ENCODE measurements around the gene LATS2. TPM values are rescaled to one million over a fixed set of nuclear protein-coding genes. Genes with fewer than 3 reads are reported as not detected.
A peak's percentile ranks its signal among the peaks of the same experiment; 100 is the strongest.

The LATS2 gene
- total RNA-seq, 1 donor from 2014 or later: 25.8 TPM

GRCh38 chr13:21031594-21032275 lies 29.7 kb downstream of the LATS2 start:
- Histone ChIP-seq H3K4me3 (no peak overlapping the region), H3K36me3 (no peaks in the 10 kb centered on the region), H3K4me1 (peaks cover 49% of the 10 kb centered on the region), H3K27me3 (no peaks in the 10 kb centered on the region), H3K27ac (peak overlapping the region; percentile 78), H3K9me3 (no peaks in the 10 kb centered on the region)
- no peak for TF ChIP-seq POLR2A (IDR thresholded peaks at IDR 0.05)
- TF ChIP-seq, protein P1, sequence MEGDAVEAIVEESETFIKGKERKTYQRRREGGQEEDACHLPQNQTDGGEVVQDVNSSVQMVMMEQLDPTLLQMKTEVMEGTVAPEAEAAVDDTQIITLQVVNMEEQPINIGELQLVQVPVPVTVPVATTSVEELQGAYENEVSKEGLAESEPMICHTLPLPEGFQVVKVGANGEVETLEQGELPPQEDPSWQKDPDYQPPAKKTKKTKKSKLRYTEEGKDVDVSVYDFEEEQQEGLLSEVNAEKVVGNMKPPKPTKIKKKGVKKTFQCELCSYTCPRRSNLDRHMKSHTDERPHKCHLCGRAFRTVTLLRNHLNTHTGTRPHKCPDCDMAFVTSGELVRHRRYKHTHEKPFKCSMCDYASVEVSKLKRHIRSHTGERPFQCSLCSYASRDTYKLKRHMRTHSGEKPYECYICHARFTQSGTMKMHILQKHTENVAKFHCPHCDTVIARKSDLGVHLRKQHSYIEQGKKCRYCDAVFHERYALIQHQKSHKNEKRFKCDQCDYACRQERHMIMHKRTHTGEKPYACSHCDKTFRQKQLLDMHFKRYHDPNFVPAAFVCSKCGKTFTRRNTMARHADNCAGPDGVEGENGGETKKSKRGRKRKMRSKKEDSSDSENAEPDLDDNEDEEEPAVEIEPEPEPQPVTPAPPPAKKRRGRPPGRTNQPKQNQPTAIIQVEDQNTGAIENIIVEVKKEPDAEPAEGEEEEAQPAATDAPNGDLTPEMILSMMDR (IDR thresholded peaks at IDR 0.05): no peak
- no peak for TF ChIP-seq POLR2AphosphoS5 (IDR thresholded peaks at IDR 0.05; ENCODE audit: insufficient read depth in 1 of 2, low read depth in 1 of 2)
- intact Hi-C loops (cut with DNase I): no loop called here
- no peak for DNase-seq (ENCODE audit: extremely low spot score in 2 of 2)

GRCh38 chr13:21025539-21025938 lies 35.8 kb downstream of the LATS2 start:
- H3K9me3 ChIP-seq: no peaks in the 10 kb centered on the region

GRCh38 chr13:21022056-21022979 lies 39.1 kb downstream of the LATS2 start:
- Histone ChIP-seq H3K27me3 (no peaks in the 10 kb centered on the region), H3K4me1 (peaks cover 37% of the 10 kb centered on the region), H3K36me3 (no peaks in the 10 kb centered on the region), H3K27ac (peak overlapping the region; percentile 44), H3K9me3 (no peaks in the 10 kb centered on the region), H3K4me3 (no peak overlapping the region)
- DNase-seq (ENCODE audit: extremely low spot score in 2 of 2): no peak
- TF ChIP-seq POLR2A (IDR thresholded peaks at IDR 0.05): no peak
- no peak for TF ChIP-seq POLR2AphosphoS5 (IDR thresholded peaks at IDR 0.05; ENCODE audit: insufficient read depth in 1 of 2, low read depth in 1 of 2)
- TF ChIP-seq, protein P1 (IDR thresholded peaks at IDR 0.05): no peak
- intact Hi-C loops (cut with DNase I): no loop called here

More at GRCh38 chr13:21025539-21025938, 35.8 kb downstream of the LATS2 start:
- Histone ChIP-seq H3K4me1 (peaks cover 14% of the 10 kb centered on the region), H3K27me3 (no peaks in the 10 kb centered on the region), H3K36me3 (no peaks in the 10 kb centered on the region), H3K4me3 (no peak overlapping the region), H3K27ac (no peak overlapping the region)
- no peak for DNase-seq (ENCODE audit: extremely low spot score in 2 of 2)
- TF ChIP-seq, protein P1 (IDR thresholded peaks at IDR 0.05): no peak
- intact Hi-C loops (cut with DNase I): no loop called here

- peak overlapping the region; percentile 7 for H3K27ac ChIP-seq
- TF ChIP-seq, protein P1 (IDR thresholded peaks at IDR 0.05): no peak
- TF ChIP-seq POLR2A (IDR thresholded peaks at IDR 0.05) (no peak), POLR2AphosphoS5 (IDR thresholded peaks at IDR 0.05; ENCODE audit: insufficient read depth in 1 of 2, low read depth in 1 of 2) (no peak)
Measured at GRCh38 chr13:21020581-21020980, 40.8 kb downstream of the LATS2 start.

More at GRCh38 chr13:21020581-21020980, 40.8 kb downstream of the LATS2 start:
- H3K27me3 ChIP-seq: no peaks in the 10 kb centered on the region
- intact Hi-C loops (cut with DNase I): no loop called here
- peaks cover 51% of the 10 kb centered on the region for H3K4me1 ChIP-seq
- DNase-seq (ENCODE audit: extremely low spot score in 2 of 2): no peak
- no peak overlapping the region for H3K4me3 ChIP-seq
- H3K36me3 ChIP-seq: no peaks in the 10 kb centered on the region
- no peaks in the 10 kb centered on the region for H3K9me3 ChIP-seq
